C4-2B (cell line): ENCODE measurements around the gene DSCAM.

Experiments
- ZFX ChIP-seq: fragments of 450-650 bp; IDR thresholded peaks from 2 replicates; pipeline ENCODE4 v1.6.1; 2017
- TF ChIP-seq, protein P1 (sequence below): fragments of 450-650 bp; conservative IDR thresholded peaks from 2 replicates; pipeline ENCODE4 v1.5.1; 2017; ENCODE audit warnings: mild to moderate bottlenecking

GRCh38 chr21:40158366-40158765, 688.6 kb downstream of the DSCAM start:
- TF ChIP-seq, protein P1, sequence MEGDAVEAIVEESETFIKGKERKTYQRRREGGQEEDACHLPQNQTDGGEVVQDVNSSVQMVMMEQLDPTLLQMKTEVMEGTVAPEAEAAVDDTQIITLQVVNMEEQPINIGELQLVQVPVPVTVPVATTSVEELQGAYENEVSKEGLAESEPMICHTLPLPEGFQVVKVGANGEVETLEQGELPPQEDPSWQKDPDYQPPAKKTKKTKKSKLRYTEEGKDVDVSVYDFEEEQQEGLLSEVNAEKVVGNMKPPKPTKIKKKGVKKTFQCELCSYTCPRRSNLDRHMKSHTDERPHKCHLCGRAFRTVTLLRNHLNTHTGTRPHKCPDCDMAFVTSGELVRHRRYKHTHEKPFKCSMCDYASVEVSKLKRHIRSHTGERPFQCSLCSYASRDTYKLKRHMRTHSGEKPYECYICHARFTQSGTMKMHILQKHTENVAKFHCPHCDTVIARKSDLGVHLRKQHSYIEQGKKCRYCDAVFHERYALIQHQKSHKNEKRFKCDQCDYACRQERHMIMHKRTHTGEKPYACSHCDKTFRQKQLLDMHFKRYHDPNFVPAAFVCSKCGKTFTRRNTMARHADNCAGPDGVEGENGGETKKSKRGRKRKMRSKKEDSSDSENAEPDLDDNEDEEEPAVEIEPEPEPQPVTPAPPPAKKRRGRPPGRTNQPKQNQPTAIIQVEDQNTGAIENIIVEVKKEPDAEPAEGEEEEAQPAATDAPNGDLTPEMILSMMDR, result no peak
- no peak for TF ChIP-seq ZFX
